HepG2 (cell line): ENCODE results near the gene SLC13A3. TPM values are rescaled to one million over a fixed set of nuclear protein-coding genes. Genes with fewer than 3 reads are reported as not detected.

Experiments
- CERS6 ChIP-seq: sonication (generic); formaldehyde crosslinking; IDR thresholded peaks from 2 replicates; pipeline ENCODE4 v1.5.0; 2020; ENCODE audit warnings: missing genetic modification reagents
- GTF2F1 ChIP-seq: fragments of 150-350 bp; IDR thresholded peaks from 2 replicates; pipeline ENCODE4 v1.6.1; 2014; ENCODE audit warnings: low read length
- HMG20A ChIP-seq: IDR thresholded peaks from 2 replicates; pipeline ENCODE4 v1.6.1; 2016; ENCODE audit warnings: borderline replicate concordance
- HOXA3 ChIP-seq: sonication (generic); formaldehyde crosslinking; IDR thresholded peaks from 2 replicates; pipeline ENCODE4 v1.5.0; 2020; ENCODE audit warnings: missing genetic modification reagents
- MTA1 ChIP-seq: sonication (generic); formaldehyde crosslinking; IDR thresholded peaks from 2 replicates; pipeline ENCODE4 v1.4.0; 2020; ENCODE audit warnings: missing genetic modification reagents, mild to moderate bottlenecking, borderline replicate concordance
- MTF2 ChIP-seq: sonication (generic); formaldehyde crosslinking; IDR thresholded peaks from 2 replicates; pipeline ENCODE4 v1.5.0; 2020; ENCODE audit warnings: missing genetic modification reagents, borderline replicate concordance
- PCBP1 ChIP-seq: fragments of 200-400 bp; formaldehyde crosslinking; IDR thresholded peaks from 2 replicates; pipeline ENCODE4 v1.6.1; 2017; ENCODE audit warnings: mild to moderate bottlenecking, low read depth, low read length, borderline replicate concordance
- PRMT3 ChIP-seq: sonication (generic); formaldehyde crosslinking; IDR thresholded peaks from 2 replicates; pipeline ENCODE4 v1.8.1; 2022; ENCODE audit warnings: low read depth, mild to moderate bottlenecking, moderate library complexity, missing genetic modification reagents, borderline replicate concordance
- SP5 ChIP-seq: IDR thresholded peaks from 2 replicates; pipeline ENCODE4 v1.6.1; 2016; ENCODE audit warnings: low read depth, borderline replicate concordance
- STAT5B ChIP-seq: sonication (generic); formaldehyde crosslinking; IDR thresholded peaks from 2 replicates; pipeline ENCODE4 v1.4.0; 2020; ENCODE audit warnings: missing genetic modification reagents
- ZMYM3 ChIP-seq: sonication (generic); formaldehyde crosslinking; IDR thresholded peaks from 2 replicates; pipeline ENCODE4 v1.5.1; 2020; ENCODE audit warnings: mild to moderate bottlenecking, missing genetic modification reagents
- ZNF318 ChIP-seq: sonication (generic); formaldehyde crosslinking; IDR thresholded peaks from 2 replicates; pipeline ENCODE4 v1.4.0; 2020; ENCODE audit warnings: mild to moderate bottlenecking, missing genetic modification reagents
- ZNF354B ChIP-seq: sonication (generic); formaldehyde crosslinking; IDR thresholded peaks from 2 replicates; pipeline ENCODE4 v1.8.0; 2022; ENCODE audit warnings: mild to moderate bottlenecking, missing genetic modification reagents
- ZNF570 ChIP-seq: sonication (generic); formaldehyde crosslinking; IDR thresholded peaks from 2 replicates; pipeline ENCODE4 v1.4.0; 2020; ENCODE audit warnings: mild to moderate bottlenecking, missing genetic modification reagents, borderline replicate concordance
- ZNF7 ChIP-seq: IDR thresholded peaks from 2 replicates; pipeline ENCODE4 v1.6.1; 2016; ENCODE audit warnings: missing biosample characterization, missing genetic modification reagents
- polyA plus RNA-seq, 8 experiments: library from polyadenylated mRNA; depleted of rRNA in 3 of 8; stranded (reverse) in 7 of 8; unstranded in 1 of 8; fragments of >200 nt; fragmentation: Illumina TruSeq in 4 of 8; extraction: Trizol in 4 of 8; gene quantifications; 2 replicates each; pipeline versions ENCODE4 v1.2.1 to v1.2.3, GENCODE V29; 2011 to 2016; ENCODE audit warnings: low read depth in 4 of 8, missing spikeins in 1 of 8, mixed read lengths in 1 of 8; ENCODE audit not compliant: insufficient read depth in 1 of 8
- total RNA-seq, 5 experiments: library from RNA; depleted of rRNA; stranded (reverse); fragments of >200 nt; fragmentation: Illumina TruSeq; extraction: Trizol; gene quantifications; 2 replicates each; pipeline ENCODE4 v1.2.3, GENCODE V29; 2016; ENCODE audit warnings: low read depth in 1 of 5
- TF ChIP-seq, protein P1 (sequence below): sonication (generic); formaldehyde crosslinking; IDR thresholded peaks from 2 replicates; pipeline ENCODE4 v1.4.0; 2020; ENCODE audit warnings: missing genetic modification reagents, borderline replicate concordance
- TF ChIP-seq, protein P2 (sequence below): sonication (generic); formaldehyde crosslinking; IDR thresholded peaks from 2 replicates; pipeline ENCODE4 v1.4.0; 2020; ENCODE audit warnings: missing genetic modification reagents, low read depth, mild to moderate bottlenecking, borderline replicate concordance

The SLC13A3 gene
- total and polyA plus RNA-seq, 2 of the 13 experiments (the other 11 are each of a cell fraction or from before 2014, with no cell fraction given) = 66.5 to 76.0 TPM

DNA sequence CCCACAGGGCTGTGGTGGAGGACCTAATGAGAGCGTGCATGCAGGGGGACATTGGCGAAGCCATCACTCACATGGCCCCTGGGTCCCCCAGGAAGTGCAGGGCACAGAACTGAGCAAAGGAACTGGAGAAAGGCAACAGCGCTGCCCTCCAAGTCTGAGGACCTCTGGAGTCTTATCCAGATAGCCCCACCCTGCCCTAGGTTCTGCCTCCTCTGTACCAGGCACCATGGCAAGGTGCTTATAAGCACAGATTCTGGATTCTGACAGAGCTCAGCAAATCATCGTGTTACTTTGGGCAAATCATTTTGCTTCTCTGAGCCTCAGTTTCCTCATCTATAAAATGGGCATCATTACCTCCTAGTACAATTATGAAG, 44.5 kb downstream of the SLC13A3 start (continued):
- TF ChIP-seq PCBP1 (no peak), SP5 (no peak), ZNF354B (CRISPR knock-in tag) (no peak), HMG20A (CRISPR knock-in tag) (no peak), CERS6 (CRISPR knock-in tag) (no peak), HOXA3 (CRISPR knock-in tag) (no peak), GTF2F1 (no peak), MTF2 (0 out of 2 replicates have a peak, but pooled peaks have one; percentile 26), MTA1 (no peak; the same call in 1 of the 2 replicates), PRMT3 (no peak), ZMYM3 (CRISPR knock-in tag) (no peak; the same call in 1 of the 2 replicates), ZNF7 (CRISPR knock-in tag) (no peak), ZNF318 (CRISPR knock-in tag) (no peak), STAT5B (CRISPR knock-in tag) (no peak), ZNF570 (no peak)
- TF ChIP-seq, protein P1, sequence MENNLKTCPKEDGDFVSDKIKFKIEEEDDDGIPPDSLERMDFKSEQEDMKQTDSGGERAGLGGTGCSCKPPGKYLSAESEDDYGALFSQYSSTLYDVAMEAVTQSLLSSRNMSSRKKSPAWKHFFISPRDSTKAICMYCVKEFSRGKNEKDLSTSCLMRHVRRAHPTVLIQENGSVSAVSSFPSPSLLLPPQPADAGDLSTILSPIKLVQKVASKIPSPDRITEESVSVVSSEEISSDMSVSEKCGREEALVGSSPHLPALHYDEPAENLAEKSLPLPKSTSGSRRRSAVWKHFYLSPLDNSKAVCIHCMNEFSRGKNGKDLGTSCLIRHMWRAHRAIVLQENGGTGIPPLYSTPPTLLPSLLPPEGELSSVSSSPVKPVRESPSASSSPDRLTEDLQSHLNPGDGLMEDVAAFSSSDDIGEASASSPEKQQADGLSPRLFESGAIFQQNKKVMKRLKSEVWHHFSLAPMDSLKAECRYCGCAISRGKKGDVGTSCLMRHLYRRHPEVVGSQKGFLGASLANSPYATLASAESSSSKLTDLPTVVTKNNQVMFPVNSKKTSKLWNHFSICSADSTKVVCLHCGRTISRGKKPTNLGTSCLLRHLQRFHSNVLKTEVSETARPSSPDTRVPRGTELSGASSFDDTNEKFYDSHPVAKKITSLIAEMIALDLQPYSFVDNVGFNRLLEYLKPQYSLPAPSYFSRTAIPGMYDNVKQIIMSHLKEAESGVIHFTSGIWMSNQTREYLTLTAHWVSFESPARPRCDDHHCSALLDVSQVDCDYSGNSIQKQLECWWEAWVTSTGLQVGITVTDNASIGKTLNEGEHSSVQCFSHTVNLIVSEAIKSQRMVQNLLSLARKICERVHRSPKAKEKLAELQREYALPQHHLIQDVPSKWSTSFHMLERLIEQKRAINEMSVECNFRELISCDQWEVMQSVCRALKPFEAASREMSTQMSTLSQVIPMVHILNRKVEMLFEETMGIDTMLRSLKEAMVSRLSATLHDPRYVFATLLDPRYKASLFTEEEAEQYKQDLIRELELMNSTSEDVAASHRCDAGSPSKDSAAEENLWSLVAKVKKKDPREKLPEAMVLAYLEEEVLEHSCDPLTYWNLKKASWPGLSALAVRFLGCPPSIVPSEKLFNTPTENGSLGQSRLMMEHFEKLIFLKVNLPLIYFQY (CRISPR knock-in tag) = no peak
- TF ChIP-seq, protein P2, sequence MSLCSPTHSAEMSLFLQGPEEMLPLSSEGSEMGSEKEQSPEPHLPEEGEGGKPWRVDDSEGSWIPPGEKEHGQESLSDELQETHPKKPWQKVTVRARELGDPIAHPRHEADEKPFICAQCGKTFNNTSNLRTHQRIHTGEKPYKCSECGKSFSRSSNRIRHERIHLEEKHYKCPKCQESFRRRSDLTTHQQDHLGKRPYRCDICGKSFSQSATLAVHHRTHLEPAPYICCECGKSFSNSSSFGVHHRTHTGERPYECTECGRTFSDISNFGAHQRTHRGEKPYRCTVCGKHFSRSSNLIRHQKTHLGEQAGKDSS (CRISPR knock-in tag) = no peak
